ENCODE results near the gene TOP3A. TPM values are rescaled to one million over a fixed set of nuclear protein-coding genes. Genes with fewer than 3 reads are reported as not detected.

TOP3A gene
- total RNA-seq, 1 donor: 33.0 TPM

GRCh38 chr17:18327556-18327955 lies 12.8 kb upstream of the TOP3A start:
- Histone ChIP-seq H3K4me3 (ENCODE audit: low read length) (no peak overlapping the region), H3K9me3 (ENCODE audit: low read depth, low read length) (no peaks in the 10 kb centered on the region), H3K27me3 (ENCODE audit: insufficient read depth, low read length) (no peaks in the 10 kb centered on the region), H3K4me1 (ENCODE audit: insufficient read depth, low read length) (peaks cover 19% of the 10 kb centered on the region)

- Histone ChIP-seq H3K27me3 (ENCODE audit: insufficient read depth, low read length) (no peaks in the 10 kb centered on the region), H3K9me3 (ENCODE audit: low read depth, low read length) (no peaks in the 10 kb centered on the region), H3K4me3 (ENCODE audit: low read length) (no peak overlapping the region), H3K4me1 (ENCODE audit: insufficient read depth, low read length) (peaks cover 23% of the 10 kb centered on the region)
Observed at GRCh38 chr17:18327093-18327492, 12.3 kb upstream of the TOP3A start.

DNA sequence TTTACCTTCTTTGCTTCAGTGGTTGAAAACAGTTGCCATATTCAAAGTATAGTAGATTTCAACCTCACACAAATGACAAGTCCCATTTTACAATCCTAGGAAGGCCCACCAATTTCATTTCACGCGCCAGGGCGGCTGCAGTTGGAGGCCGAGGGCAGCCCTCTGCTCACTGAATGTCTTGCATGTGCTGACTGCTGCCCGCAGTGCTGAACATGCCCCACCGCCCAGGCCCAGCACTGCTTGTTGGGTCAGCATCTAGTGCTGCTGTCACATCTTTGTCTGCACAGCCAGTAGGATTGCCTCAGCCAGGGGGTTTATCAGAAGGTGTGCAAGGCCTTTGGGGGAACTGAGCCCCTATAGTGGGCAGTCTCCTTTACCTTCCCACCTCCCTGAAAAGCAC lies 11.8 kb upstream of the TOP3A start:
- Histone ChIP-seq H3K4me3 (ENCODE audit: low read length) (no peak overlapping the region), H3K9me3 (ENCODE audit: low read depth, low read length) (no peaks in the 10 kb centered on the region), H3K4me1 (ENCODE audit: insufficient read depth, low read length) (peaks cover 22% of the 10 kb centered on the region), H3K27me3 (ENCODE audit: insufficient read depth, low read length) (no peaks in the 10 kb centered on the region)

GRCh38 chr17:18326039-18326438 lies 11.2 kb upstream of the TOP3A start:
- H3K4me1 ChIP-seq (ENCODE audit: insufficient read depth, low read length): peaks cover 21% of the 10 kb centered on the region
- no peaks in the 10 kb centered on the region for H3K27me3 ChIP-seq (ENCODE audit: insufficient read depth, low read length)
- H3K9me3 ChIP-seq (ENCODE audit: low read depth, low read length): no peaks in the 10 kb centered on the region
- H3K4me3 ChIP-seq (ENCODE audit: low read length): no peak overlapping the region

- Histone ChIP-seq H3K4me1 (ENCODE audit: insufficient read depth, low read length) (peaks cover 35% of the 10 kb centered on the region), H3K4me3 (ENCODE audit: low read length) (no peak overlapping the region), H3K9me3 (ENCODE audit: low read depth, low read length) (no peaks in the 10 kb centered on the region), H3K27me3 (ENCODE audit: insufficient read depth, low read length) (no peaks in the 10 kb centered on the region)
Observed at GRCh38 chr17:18324140-18325050, 9.6 kb upstream of the TOP3A start.

DNA sequence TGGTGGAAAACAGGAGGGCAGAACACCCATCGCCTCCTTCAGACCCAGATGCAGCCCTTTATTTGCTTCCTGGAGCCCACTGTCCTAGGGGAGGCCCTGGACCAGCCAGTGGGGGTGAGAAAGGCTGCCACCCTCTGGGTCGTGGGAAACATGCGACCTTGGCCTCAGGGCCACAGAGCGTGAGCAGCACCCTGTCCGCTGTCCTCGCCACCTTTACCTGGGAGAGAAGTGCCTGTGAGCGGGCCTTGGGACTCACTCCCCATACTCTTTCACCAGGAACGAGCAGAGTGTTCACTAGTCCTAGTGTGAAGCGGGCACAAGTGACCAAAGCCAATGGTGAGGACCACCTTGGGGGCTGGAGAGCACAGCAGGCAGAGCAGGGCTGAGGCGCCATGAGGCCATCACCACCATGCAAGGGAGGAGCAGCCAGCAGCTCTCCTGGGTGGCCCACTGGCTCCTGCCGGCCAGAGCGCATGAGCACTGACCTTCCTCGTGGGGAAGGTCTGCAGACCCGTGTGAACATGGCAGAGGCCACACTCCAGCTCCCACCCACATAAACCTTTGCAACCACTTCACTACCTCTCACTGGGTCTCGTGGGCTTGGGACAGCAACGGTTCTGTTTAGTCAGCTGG lies 8.8 kb upstream of the TOP3A start:
- H3K9me3 ChIP-seq (ENCODE audit: low read depth, low read length): no peaks in the 10 kb centered on the region
- peaks cover 43% of the 10 kb centered on the region for H3K4me1 ChIP-seq (ENCODE audit: insufficient read depth, low read length)
- no peak overlapping the region for H3K4me3 ChIP-seq (ENCODE audit: low read length)
- H3K27me3 ChIP-seq (ENCODE audit: insufficient read depth, low read length): no peaks in the 10 kb centered on the region

DNA sequence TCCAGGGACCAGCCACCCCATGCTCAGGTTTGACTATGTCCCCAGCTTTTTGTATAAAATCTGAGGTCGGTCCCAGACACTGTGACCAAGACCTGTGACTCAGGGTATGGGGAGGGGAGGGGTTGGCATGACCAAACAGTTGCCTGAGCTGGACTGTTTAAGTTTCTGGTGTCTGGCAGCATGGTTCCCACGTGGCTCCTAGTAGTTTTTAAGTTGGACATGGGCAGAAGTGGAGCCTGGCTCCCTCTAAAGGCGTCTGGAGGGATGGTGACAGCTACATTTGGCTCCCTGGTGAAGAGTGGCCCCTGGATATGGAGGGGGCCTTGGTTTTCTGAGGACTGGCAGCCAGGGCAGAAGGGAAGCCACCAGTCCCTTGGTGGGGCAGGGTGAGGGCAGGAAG lies 8.2 kb upstream of the TOP3A start:
- Histone ChIP-seq H3K4me1 (ENCODE audit: insufficient read depth, low read length) (peaks cover 49% of the 10 kb centered on the region), H3K9me3 (ENCODE audit: low read depth, low read length) (no peaks in the 10 kb centered on the region), H3K4me3 (ENCODE audit: low read length) (no peak overlapping the region), H3K27me3 (ENCODE audit: insufficient read depth, low read length) (no peaks in the 10 kb centered on the region)

DNA sequence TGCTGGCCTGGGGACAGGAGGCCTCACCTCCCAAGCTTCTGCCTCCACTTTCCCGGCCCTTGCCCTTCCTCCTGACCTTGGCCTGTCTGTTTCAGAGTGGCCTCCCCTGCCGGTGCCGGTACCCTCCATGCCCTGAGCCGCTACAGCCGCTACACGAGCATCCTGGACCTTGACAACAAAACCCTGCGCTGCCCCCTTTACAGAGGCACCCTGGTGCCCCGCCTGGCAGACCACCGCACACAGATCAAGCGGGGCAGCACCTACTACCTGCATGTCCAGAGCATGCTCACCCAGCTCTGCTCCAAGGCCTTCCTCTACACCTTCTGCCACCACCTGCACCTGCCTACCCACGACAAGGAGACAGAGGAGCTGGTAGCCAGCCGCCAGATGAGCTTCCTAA lies 7.7 kb upstream of the TOP3A start:
- H3K9me3 ChIP-seq (ENCODE audit: low read depth, low read length): no peaks in the 10 kb centered on the region
- H3K4me3 ChIP-seq (ENCODE audit: low read length): no peak overlapping the region
- H3K27me3 ChIP-seq (ENCODE audit: insufficient read depth, low read length): no peaks in the 10 kb centered on the region
- peaks cover 54% of the 10 kb centered on the region for H3K4me1 ChIP-seq (ENCODE audit: insufficient read depth, low read length)

DNA sequence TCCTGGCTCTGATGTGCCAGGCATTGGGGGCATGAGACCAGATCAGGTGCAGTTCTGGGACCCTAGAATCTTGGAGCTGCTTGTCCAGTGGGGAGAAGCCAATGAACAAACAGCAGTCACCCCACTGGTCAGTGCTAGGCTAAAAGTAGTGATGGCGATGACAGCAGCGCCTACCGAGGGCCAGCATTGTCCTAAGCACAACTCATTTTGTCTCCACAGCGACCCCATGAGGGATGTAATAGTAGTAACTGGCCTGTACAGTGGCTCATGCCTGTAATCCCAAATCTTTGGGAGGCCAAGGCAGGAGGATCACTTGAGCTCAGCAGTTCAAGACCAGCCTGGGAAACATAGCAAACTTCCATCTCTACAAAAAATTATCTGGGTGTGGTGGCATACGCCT lies 6.5 kb upstream of the TOP3A start:
- peaks cover 66% of the 10 kb centered on the region for H3K4me1 ChIP-seq (ENCODE audit: insufficient read depth, low read length)

GRCh38 chr17:18320301-18320700 lies 5.5 kb upstream of the TOP3A start:
- Histone ChIP-seq H3K4me3 (ENCODE audit: low read length) (no peak overlapping the region), H3K27me3 (ENCODE audit: insufficient read depth, low read length) (no peaks in the 10 kb centered on the region), H3K9me3 (ENCODE audit: low read depth, low read length) (no peaks in the 10 kb centered on the region), H3K4me1 (ENCODE audit: insufficient read depth, low read length) (peaks cover 73% of the 10 kb centered on the region)

More for the DNA sequence above, 6.5 kb upstream of the TOP3A start:
- Histone ChIP-seq H3K9me3 (ENCODE audit: low read depth, low read length) (no peaks in the 10 kb centered on the region), H3K27me3 (ENCODE audit: insufficient read depth, low read length) (no peaks in the 10 kb centered on the region), H3K4me3 (ENCODE audit: low read length) (no peak overlapping the region)

DNA sequence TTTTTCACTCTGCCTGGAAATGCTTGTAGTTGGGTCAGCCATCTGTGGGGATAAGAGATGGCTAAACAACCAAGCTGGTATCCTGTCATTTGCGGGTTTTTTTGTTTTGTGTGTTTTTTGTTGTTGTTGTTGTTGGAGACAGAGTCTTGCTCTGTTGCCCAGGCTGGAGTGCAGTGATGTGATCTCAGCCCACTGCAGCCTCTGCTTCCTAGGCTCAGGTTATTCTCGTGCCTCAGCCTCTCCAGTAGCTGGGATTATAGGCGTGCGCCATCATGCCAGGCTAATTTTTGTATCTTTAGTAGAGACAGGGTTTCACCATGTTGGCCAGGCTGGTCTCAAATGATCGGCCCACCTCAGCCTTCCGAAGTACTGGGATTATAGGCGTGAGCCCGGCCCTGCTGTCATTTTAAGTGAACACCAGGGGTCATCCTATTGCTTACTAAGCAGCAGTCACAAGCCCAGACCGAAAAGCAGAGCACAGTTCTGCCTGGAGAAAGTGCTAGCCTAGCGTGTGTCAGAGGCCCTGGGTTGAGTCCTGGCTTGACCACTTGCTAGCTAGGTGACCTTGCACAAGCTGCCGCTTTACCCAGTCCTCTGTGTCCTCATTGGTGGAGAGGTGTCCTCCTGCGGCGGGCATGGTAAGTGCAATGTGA lies 4.9 kb upstream of the TOP3A start:
- H3K4me3 ChIP-seq (ENCODE audit: low read length): no peak overlapping the region
- H3K27me3 ChIP-seq (ENCODE audit: insufficient read depth, low read length): no peaks in the 10 kb centered on the region
- peaks cover 67% of the 10 kb centered on the region for H3K4me1 ChIP-seq (ENCODE audit: insufficient read depth, low read length)
- no peaks in the 10 kb centered on the region for H3K9me3 ChIP-seq (ENCODE audit: low read depth, low read length)

DNA sequence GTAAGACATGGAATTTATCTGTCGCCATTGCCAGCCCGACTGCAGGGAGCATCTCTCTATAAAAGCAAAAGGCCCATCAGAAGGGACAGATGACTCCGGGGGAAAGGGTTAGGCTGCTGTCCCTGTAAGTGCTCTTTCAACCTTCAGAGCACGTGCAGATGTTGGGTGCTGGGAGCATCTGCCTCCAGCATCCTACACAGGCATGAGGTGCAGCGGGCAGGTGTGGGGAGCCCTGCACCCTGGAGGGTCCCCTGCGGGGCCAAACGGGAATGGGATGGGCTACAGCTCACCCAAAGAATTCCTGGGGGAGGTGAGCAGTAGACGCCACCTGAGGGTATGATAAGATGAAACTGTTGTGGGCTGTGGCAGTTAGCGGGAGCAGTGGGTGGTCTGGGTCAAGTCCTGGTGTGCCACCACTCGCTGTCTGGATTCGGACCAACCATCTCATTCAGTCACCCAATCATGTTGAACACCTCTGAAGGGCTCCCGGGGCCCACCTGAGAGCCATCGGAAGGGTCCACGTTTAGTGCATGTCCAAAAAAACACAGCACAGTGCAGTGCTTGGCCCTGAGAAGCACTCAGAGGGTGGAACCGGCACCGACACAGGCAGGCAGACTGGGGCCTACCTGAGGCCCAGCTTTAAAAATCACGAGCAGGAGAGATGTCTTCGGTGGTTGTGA lies 4.1 kb upstream of the TOP3A start:
- peaks cover 69% of the 10 kb centered on the region for H3K4me1 ChIP-seq (ENCODE audit: insufficient read depth, low read length)
- no peaks in the 10 kb centered on the region for H3K9me3 ChIP-seq (ENCODE audit: low read depth, low read length)
- H3K4me3 ChIP-seq (ENCODE audit: low read length): no peak overlapping the region
- H3K27me3 ChIP-seq (ENCODE audit: insufficient read depth, low read length): no peaks in the 10 kb centered on the region

DNA sequence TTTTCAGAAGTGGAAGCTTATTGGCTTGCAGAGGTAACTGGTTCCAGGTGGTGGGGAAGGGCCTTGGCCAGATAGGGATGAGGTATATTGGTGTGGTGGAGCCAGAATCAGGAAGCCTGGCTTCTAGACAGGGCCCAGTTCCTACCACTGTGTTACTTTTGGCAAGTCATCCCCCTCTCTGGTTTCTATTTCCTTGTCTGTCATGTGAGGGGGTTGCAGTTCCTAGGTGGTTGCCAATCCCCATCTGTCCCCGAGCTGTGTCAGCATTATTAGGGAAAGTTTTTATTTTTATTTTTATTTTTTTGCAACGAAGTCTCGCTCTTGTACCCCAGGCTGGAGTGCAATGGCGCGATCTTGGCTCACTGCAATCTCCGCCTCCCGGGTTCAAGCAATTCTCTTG lies 3.3 kb upstream of the TOP3A start:
- H3K27me3 ChIP-seq (ENCODE audit: insufficient read depth, low read length): no peaks in the 10 kb centered on the region
- no peak overlapping the region for H3K4me3 ChIP-seq (ENCODE audit: low read length)
- no peaks in the 10 kb centered on the region for H3K9me3 ChIP-seq (ENCODE audit: low read depth, low read length)
- H3K4me1 ChIP-seq (ENCODE audit: insufficient read depth, low read length): peaks cover 77% of the 10 kb centered on the region

DNA sequence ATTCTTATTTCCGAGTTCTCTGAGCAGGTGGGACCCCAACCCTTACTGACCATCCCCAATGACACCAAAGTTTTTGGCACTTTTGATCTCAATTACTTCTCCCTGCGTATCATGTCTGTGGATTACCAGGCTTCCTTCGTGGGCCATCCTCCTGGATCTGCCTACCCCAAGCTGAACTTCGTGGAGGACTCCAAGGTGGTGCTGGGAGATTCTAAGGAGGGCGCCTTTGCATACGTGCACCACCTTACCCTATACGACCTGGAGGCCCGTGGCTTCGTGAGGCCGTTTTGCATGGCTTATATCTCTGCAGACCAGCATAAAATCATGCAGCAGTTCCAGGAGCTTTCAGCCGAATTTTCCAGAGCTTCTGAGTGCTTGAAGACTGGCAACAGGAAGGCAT lies 1.2 kb upstream of the TOP3A start:
- Histone ChIP-seq H3K4me3 (ENCODE audit: low read length) (peak overlapping the region; percentile 93), H3K4me1 (ENCODE audit: insufficient read depth, low read length) (peaks cover 80% of the 10 kb centered on the region), H3K9me3 (ENCODE audit: low read depth, low read length) (no peaks in the 10 kb centered on the region), H3K27me3 (ENCODE audit: insufficient read depth, low read length) (no peaks in the 10 kb centered on the region)

- no peaks in the 10 kb centered on the region for H3K9me3 ChIP-seq (ENCODE audit: low read depth, low read length)
- H3K4me3 ChIP-seq (ENCODE audit: low read length): peak overlapping the region; percentile 93
- H3K4me1 ChIP-seq (ENCODE audit: insufficient read depth, low read length): peaks cover 78% of the 10 kb centered on the region
- H3K27me3 ChIP-seq (ENCODE audit: insufficient read depth, low read length): no peaks in the 10 kb centered on the region
Observed at GRCh38 chr17:18315562-18315922, 748 bp upstream of the TOP3A start.
